GM21825 (cell line): Measurements from ENCODE around the gene C21orf58.

ENCODE experiments used
- ATAC-seq: cut with Tn5 transposase; IDR thresholded peaks from one replicate; pipeline ENCODE4 v1.9.1; 2021; ENCODE audit warnings: mild to moderate bottlenecking, moderate library complexity; ENCODE audit not compliant: unreplicated experiment

The C21orf58 gene

DNA sequence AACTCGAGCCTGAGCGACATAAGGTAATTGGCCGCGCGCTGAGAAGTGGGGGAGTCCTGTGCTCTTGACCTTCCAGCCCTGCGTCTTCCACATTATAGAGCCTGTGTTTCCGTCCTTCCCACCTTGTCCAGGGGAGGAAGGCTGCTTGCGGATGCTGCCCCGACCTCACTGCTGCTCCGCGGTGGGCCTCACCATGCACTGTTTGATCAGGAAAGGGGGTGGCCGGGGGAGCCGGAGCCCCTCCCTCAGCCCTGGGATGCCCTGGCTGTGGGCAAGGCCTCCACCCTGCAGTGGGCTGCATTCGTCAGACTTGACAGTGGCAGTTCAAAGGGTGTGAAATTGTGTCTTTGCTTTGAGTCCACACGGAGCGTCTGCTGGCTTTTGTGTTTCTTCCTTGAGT, 30.4 kb upstream of the C21orf58 start:
- no peak for ATAC-seq

DNA sequence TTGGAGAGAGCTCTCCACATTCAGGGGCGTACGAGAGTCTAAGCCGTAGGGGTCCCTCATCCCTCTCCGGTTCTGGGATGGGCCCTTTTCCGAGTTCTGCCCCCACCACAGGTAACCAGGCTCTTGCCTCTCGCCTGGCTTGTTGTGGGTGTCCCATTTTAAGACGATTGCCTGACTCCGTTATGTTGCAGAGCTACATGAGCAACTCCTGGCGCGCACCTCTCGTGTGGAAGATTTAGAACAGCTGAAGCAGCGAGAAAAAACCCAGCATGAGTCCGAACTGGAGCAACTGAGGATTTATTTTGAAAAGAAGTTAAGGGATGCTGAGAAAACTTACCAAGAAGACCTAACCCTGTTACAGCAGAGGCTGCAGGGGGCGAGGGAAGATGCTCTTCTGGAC, 29.2 kb upstream of the C21orf58 start:
- ATAC-seq = no peak

DNA sequence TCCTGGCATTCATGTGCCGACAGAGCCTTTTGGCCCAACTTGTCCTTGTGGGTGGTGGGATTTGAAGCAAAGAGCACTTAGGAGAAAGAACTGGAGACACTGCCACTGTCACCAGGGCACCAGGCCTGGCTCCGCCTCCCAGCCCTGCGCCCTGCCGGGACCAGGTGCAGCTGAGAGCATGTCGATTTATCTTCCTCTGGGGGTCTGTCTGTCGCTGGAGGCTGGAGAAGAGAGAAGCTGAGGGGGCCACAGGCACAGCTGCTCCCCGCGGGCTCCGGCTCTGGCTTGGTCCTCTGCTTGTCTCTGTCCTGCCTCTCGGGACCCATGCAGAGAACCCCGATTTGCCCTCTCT, 28.5 kb upstream of the C21orf58 start:
- ATAC-seq = no peak

DNA sequence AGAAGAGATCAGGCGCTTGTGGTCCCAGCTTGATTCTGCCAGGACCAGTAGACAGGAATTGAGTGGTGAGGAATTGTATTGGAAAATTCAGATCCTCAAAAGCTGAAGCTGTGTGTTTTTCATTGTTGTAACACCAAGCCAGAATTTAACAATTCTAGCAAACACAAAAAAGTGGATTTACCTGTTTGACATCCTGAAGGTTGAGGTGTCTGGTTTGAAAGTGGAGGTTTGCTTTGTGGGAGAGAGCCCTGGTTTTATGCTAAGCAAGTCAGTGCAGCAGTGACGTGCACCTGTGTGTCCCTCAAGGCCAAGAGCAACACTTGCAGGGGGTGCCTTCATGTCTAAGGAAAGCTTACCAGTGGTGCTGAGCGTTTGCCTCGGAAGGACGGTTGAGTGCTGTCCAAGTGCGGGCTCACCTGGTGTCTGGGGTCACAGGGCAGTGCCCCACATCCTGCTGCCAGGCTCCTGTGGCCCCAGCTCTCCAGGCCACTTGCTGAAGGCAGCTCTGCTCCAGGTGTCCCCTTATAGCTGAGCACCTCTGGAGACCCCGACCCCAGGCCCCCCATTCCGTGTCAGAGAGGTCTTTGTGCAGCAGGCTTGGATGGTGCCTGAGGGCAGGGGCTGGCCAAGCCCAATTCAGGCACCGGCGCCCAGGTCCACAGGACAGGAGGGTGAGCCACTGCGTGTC, 27.9 kb upstream of the C21orf58 start:
- no peak for ATAC-seq

DNA sequence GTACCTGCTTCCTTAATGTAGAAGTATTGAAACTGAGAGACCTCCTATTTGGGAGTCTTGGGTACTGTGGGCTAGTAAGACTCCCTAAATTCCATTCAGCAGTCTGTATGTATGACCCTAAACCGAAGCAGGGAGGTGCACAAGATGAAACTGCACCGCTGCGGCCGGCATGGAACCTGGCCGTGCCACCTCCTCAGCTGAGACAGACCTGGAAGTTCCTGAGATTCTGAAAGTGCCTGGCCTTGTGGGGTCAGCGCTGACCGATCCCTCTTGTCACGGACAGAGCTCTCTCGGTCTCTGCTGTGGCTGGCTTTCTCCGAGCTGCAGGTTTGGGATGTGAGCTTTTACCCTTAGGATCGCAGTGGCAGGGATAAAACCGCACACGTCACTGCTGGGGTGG, 27.3 kb upstream of the C21orf58 start:
- ATAC-seq = no peak

DNA sequence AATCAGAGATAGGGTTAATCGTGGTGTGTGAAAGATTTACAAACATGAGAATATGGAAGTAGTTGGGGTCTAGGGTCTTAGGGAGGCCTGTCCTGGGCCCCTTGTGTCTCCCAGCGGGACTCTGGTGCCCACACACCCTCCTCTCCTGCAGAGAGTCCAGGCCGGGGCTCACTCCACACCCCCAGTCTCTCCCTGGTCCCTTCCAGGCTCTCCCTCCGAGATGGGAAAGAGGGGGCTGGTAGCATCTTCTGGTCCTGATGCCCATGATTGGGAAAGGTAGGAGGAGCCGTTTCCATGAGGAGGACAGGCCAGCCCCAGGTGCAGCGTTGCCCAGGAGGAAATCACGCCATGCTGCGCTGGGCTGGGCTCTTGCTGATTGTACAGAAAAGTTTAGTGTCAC, 26.9 kb upstream of the C21orf58 start:
- no peak for ATAC-seq

DNA sequence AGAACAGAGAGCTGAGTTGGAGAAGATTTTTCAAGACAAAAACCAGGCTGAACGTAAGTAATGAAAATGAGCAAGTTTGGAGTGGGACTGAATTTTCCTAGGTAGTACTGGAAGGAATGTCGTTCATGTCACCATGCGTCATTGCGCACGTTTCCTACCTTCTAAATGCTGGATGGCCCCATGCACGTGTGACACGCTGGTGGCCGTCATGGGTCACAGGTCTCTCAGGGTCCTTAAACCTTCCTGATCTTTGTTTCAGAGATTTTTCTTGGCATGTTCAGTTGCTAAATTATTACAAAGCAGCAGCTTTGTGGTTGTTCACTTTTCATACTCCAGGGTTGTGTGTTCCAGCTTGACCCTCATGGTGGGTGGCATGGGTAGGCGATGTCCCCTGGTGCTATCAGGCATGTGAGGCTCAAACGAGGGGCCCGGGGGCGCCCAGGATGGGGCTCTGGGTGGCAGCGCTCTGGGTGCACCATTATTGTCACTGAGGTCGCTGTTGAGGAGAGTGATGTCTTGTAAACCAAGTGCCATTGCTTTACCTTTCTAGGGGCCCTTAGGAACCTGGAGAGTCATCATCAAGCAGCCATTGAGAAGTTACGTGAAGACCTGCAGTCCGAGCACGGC, 25.6 kb upstream of the C21orf58 start:
- no peak for ATAC-seq

DNA sequence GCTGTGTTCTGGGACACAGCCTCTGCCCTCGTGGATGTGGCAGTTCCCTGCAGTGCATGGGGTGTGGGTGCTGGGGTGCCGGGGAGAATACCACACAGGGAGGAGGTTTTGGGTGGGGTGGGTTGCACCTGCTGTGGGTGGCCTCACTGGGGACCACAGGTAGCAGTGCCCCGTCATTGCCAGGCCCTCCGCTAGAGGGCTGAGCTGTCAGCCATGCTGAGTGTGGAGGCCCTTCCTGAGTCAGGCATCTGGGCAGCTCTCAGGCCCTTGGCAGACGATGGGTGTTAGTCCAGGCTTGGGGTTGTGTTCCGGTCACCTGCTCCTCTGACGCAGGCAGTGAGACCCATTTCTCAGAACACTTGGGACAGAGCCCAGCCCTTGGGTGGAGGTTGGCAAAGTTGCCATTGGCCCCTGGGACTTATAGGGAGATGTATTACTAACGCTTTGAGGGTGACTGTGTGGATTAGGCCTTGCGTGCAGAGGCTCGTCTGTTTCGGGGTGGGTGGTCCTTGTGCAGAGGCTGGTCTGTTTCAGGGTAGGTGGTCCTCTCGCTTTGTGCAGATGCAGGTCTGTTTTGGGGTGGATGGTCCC, 24.2 kb upstream of the C21orf58 start:
- ATAC-seq = no peak

DNA sequence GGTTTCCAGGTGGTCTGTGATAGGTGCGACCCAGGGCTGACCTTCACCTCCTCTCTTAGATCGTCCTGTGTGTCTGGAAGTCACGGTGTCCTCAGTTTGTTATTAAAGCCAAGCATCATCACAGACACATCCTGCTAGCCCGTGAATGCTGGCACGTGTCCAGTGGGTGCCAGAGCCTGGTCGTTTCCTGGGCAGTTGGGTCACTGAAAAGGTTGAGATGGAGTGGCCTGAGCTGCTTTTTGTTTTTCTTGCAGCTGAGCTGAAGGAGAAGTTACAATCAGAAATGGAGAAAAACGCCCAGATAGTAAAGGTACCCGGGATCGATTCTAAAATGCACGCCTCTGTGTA, 23.5 kb upstream of the C21orf58 start:
- no peak for ATAC-seq

DNA sequence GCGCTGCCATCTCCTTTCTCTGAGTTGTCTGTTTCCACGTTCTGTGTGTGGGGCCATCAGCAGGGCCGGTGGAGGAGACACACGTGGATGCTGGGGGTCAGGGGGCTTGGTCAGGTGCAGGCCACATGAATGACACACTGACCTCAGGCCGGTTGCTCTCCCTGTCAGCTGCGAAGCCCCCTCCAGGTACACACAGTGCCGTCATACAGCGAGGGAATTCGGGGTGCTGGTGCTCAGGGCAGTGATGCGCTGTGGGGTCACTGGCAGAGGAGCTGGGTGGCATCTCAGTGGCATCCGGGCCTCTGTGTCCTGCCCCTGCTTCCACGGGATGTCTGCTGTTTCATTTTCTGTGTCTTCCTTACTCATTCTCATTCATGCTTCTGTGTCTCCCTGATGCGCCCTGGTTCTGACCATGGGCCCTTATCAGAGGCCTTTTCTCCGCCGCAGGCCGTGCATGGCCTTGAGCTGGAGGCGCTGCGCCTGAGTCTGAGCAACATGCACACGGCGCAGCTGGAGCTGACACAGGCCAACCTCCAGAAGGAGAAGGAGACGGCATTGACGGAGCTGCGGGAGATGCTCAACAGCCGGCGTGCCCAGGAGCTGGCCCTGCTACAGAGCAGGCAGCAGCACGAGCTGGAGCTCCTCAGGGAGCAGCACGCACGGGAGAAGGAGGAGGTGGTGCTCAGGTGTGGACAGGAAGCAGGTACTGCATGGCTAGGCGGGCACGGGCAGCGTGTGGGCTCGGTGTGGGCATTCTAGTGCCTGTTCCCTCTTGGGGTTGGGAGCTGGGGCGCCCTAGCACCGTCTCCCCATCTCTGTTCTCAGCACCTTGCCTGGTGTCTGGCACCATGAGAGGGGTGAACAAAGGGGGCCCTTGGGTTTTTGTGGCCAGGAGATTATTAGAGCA, 22.9 kb upstream of the C21orf58 start:
- no peak for ATAC-seq

DNA sequence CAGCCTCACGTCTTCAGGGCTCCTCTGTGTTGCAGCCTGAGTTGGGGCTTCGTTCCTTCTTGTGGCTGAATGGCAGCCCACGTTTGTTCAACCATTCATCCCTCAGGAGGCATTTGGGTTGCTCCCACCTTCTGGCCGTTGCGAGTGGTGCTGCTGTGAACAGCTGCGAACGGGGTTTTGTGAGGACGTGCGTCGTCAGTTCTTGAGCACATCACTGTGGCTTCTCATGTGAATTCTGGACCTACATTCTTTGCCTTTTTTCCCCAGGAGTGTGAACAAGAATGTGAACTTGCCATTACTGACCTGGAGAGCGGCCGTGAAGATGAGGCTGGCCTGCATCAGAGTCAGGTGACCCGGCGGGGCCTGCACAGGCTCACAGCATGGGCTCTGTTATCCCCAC, 22.2 kb upstream of the C21orf58 start:
- no peak for ATAC-seq

DNA sequence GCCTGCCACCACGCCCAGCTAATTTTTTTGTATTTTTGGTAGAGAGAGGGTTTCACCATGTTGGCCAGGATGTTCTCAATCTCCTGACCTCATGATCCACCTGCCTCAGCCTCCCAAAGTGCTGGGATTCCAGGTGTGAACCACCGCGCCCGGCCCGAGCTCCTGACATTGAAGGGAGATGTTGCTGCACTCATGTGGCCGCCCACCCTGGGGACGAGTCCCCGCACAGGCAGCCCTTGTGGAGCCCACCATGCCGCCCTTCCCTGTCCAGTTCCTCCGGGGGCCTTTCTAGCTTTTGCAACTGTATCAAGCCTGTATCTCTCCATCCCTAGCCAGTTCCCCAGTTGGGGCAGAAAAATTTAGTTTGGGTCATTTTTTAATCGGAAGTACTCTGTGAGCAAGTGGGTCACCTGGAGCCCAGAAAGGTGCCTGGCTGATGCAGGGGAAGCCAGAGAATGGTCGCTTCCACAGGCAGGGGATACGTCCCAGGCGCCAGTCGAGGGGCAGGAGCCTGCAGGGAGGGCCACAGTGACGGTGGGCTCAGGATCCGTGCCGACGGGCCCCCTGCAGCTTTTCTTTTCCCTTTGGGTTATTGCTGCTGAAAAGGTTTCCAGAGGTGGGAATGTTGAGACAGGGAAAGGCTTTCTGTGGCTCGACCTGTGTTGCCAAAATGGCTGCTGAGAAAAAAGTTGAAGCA, 20.7 kb upstream of the C21orf58 start:
- no peak for ATAC-seq

DNA sequence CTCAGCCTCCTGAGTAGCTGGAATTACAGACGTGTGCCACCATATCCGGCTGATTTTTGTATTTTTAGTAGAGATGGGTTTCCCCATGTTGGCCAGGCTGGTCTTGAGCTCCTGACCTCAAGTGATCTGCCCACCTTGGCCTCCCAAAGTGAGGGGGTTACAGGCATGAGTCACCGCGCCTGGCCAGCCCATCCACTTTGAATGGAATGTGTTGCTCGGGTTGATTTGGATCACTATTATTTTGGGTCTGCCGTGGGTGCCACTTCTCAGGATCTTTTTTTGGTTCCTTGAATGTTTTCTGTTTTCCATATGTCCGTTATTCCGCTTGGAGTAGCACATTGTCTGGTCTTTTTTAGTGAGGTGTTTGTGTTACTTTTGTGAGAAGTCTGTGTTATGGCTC, 17.3 kb upstream of the C21orf58 start:
- ATAC-seq = no peak

DNA sequence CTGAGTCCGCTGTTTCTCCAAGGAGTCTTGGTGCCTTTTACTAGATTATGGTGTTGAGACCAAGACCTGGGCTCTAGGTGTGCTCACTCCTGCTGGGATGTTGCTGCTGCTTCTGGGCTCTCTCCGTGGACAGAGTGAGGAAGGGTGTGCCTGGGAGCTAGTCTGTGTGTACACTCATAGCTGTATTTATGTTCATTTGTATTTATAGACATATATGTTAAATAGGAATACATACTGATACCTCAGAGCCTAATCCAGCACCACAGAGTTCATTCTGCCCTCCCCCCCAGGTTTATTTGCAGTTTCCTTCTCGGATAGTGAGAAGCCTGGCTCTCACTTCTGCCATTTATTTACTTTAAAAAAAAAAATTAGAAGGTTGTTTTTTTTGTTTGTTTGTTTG, 12.9 kb upstream of the C21orf58 start:
- ATAC-seq = no peak

DNA sequence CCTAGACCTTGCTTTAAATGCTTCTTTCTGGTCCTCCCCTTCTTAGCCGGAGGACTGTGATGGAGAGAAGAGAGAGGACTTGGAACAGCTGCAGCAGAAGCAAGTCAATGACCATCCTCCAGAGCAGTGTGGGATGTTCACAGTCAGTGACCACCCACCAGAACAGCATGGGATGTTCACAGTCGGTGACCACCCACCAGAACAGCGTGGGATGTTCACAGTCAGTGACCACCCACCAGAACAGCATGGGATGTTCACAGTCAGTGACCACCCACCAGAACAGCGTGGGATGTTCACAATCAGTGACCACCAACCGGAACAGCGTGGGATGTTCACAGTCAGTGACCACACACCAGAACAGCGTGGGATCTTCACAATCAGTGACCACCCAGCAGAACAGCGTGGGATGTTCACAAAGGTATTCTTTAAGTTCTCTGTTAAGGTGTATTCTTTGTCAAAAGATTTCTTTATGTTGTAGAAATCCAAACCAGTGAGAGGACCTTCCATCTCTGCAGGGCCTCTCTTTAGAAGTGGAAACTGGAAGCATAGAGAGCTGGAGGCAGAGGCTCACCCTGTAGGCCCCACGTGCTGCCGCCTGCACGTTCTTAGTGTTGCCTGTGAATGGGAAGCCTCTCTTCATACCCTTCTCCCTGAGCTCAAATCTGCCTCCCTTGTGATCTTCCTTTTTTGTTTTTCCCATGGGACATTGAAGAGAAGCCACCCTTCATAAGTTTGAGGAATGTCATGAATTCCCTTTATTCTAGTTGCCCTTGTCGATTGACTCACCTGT, 10.9 kb upstream of the C21orf58 start:
- no peak for ATAC-seq

DNA sequence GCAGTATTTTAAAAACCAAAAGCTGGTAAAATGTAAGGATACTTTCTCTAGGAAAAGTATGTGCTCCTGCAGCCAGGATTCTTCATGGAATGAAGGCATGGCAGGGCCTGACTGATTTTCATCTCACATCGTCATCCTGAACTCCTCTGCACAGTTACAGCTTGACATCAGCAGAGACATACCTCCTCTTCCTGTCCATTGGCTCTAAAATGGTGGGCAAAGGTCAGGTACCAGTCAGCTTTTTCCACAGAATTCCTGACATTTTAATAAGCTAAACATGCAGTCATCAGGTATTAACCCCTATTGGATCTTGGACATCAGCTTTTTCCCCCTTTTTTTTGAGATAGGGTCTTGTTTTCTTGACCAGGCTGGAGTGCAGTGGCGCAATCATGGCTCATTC, 6.1 kb upstream of the C21orf58 start:
- ATAC-seq = no peak

DNA sequence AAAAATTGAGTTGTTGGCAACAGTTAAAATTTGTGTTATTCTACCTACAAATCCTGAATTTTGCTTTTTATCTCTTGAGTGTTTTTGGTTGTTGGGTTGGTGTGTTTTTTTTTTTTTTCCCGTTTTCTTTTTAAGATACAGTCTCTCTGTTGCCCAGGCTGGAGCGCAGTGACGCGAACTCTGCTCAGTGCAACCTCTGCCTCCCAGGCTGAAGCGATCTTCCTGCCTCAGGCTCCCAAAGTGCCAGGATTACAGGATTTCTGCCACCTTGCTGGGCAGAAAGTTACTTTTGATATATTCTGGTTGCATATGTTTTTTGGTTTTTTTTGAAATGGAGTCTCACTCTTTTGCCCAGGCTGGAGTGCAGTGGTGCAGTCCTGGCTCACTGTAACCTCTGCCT, 4.5 kb upstream of the C21orf58 start:
- no peak for ATAC-seq

DNA sequence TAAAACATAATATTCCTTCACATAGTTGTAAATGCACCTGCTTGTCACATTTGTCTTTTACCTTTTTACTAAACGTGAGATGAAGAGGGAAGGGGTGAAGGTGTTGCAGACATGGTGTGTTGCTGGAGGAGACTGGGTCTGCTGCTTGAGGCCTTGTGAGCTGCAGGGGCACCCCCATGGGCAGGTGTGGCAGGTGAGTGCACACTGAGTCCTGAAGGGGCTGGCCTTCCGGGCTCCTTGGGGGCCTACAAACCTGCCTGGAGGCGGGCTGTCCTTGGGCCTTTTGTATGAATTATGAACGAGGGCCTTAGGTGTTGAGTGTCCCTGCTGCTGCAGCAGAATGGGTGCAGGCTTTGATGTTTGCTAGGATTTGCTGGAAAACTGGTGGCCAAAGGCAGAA, 4.0 kb upstream of the C21orf58 start:
- ATAC-seq = no peak

DNA sequence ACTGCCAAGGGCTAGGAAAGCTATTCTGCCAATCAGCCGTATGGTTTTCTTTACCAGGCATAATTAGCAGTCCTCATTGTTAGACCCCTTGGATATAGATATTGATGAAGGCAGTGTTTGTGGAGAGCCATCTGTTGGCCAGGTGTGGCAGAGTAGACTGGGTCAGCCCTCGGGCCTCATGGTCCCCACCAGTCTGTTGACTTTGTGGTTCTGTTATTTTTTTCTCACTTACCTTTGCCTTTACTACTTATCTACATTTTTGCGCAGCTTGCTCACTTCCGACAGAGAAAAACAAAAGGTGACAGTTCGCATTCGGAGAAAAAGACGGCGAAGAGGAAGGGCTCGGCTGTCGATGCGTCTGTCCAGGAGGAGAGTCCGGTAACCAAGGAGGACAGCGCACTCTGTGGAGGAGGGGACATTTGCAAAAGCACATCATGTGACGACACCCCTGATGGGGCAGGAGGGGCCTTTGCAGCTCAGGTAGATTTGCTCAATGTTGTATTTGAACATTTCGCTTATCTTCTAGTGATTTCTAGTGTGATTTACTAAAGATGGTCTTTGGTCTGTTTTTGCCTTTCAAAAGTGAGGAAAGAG, 2.5 kb upstream of the C21orf58 start:
- ATAC-seq = no peak
